ENCODE results near the gene HCN4.

Gene HCN4

GRCh38 chr15:73389539-73389938, 20.8 kb upstream of the HCN4 start:
- Histone ChIP-seq H2BK120ac (ENCODE audit: low read depth, low read length) (no peak overlapping the region), H3K4me3 (ENCODE audit: low read length in 2 of 2) (no peak overlapping the region), H3K36me3 (replicated peaks in 1 of 2; ENCODE audit: control insufficient read depth in 2 of 2, insufficient read depth in 2 of 2, low read length in 2 of 2) (no peaks in the 10 kb centered on the region), H3K27me3 (ENCODE audit: control insufficient read depth in 3 of 3, insufficient read depth in 3 of 3, low read depth in 1 of 3, low read length in 3 of 3) (peaks cover 0 to 46% (median 2%) of the 10 kb centered on the region in 3 experiments), H2BK12ac (ENCODE audit: low read length) (no peak overlapping the region), H3K27ac (replicated peaks; ENCODE audit: low read length) (no peak overlapping the region), H3K18ac (ENCODE audit: low read length) (no peak overlapping the region), H4K91ac (ENCODE audit: low read depth, low read length, poor library complexity) (no peak overlapping the region), H2BK15ac (ENCODE audit: low read length) (no peak overlapping the region), H3K23ac (ENCODE audit: low read depth, low read length, poor library complexity) (no peak overlapping the region), H3K4me2 (ENCODE audit: insufficient read depth, low read length, poor library complexity, severe bottlenecking) (no peak overlapping the region), H3K9ac (ENCODE audit: low read depth, low read length, poor library complexity) (no peak overlapping the region), H3K4me1 (ENCODE audit: control insufficient read depth in 2 of 2, insufficient read depth in 1 of 2, low read depth in 1 of 2, low read length in 2 of 2) (no peaks in the 10 kb centered on the region), H2AK5ac (ENCODE audit: low read depth, low read length) (no peak overlapping the region), H4K8ac (ENCODE audit: low read depth, low read length) (no peak overlapping the region), H2BK5ac (ENCODE audit: low read length) (no peak overlapping the region), H3K9me3 (replicated peaks in 1 of 2; ENCODE audit: control insufficient read depth in 2 of 2, insufficient read depth in 1 of 2, low read depth in 1 of 2, low read length in 2 of 2) (no peaks in the 10 kb centered on the region), H3K79me1 (ENCODE audit: low read depth, low read length) (no peaks in the 10 kb centered on the region), H3K4ac (ENCODE audit: low read length) (no peak overlapping the region), H3K14ac (ENCODE audit: low read length) (no peak overlapping the region), H2AFZ (ENCODE audit: low read length) (no peak overlapping the region)
- no CpG with 5 or more reads among the region's 2 CpGs for whole genome bisulfite sequencing, 2 donors (ENCODE audit: extremely low coverage in 2 of 2, insufficient read length in 2 of 2, insufficient replicate concordance in 1 of 2)
- no peak for DNase-seq (ENCODE audit: low spot score)

- Histone ChIP-seq H4K8ac (ENCODE audit: low read depth, low read length) (no peak overlapping the region), H2BK120ac (ENCODE audit: low read depth, low read length) (no peak overlapping the region), H2AK5ac (ENCODE audit: low read depth, low read length) (no peak overlapping the region), H3K27ac (replicated peaks; ENCODE audit: low read length) (no peak overlapping the region), H3K79me1 (ENCODE audit: low read depth, low read length) (peaks cover 2% of the 10 kb centered on the region), H3K4me2 (ENCODE audit: insufficient read depth, low read length, poor library complexity, severe bottlenecking) (no peak overlapping the region), H2BK12ac (ENCODE audit: low read length) (no peak overlapping the region), H3K27me3 (ENCODE audit: control insufficient read depth in 3 of 3, insufficient read depth in 3 of 3, low read depth in 1 of 3, low read length in 3 of 3) (peaks cover 0 to 43% (median 2%) of the 10 kb centered on the region in 3 experiments), H2BK15ac (ENCODE audit: low read length) (no peak overlapping the region), H3K4ac (ENCODE audit: low read length) (no peak overlapping the region), H3K36me3 (replicated peaks in 1 of 2; ENCODE audit: control insufficient read depth in 2 of 2, insufficient read depth in 2 of 2, low read length in 2 of 2) (no peaks in the 10 kb centered on the region), H3K23ac (ENCODE audit: low read depth, low read length, poor library complexity) (no peak overlapping the region), H4K91ac (ENCODE audit: low read depth, low read length, poor library complexity) (no peak overlapping the region), H3K9ac (ENCODE audit: low read depth, low read length, poor library complexity) (no peak overlapping the region), H3K9me3 (replicated peaks in 1 of 2; ENCODE audit: control insufficient read depth in 2 of 2, insufficient read depth in 1 of 2, low read depth in 1 of 2, low read length in 2 of 2) (no peaks in the 10 kb centered on the region), H3K14ac (ENCODE audit: low read length) (no peak overlapping the region), H3K4me1 (ENCODE audit: control insufficient read depth in 2 of 2, insufficient read depth in 1 of 2, low read depth in 1 of 2, low read length in 2 of 2) (no peaks in the 10 kb centered on the region), H3K18ac (ENCODE audit: low read length) (no peak overlapping the region), H2AFZ (ENCODE audit: low read length) (no peak overlapping the region), H3K4me3 (ENCODE audit: low read length in 2 of 2) (no peak overlapping the region), H2BK5ac (ENCODE audit: low read length) (no peak overlapping the region)
- no peak for DNase-seq (ENCODE audit: low spot score)
- no CpG with 5 or more reads among the region's 7 CpGs for WGBS, 2 donors (ENCODE audit: extremely low coverage in 2 of 2, insufficient read length in 2 of 2, insufficient replicate concordance in 1 of 2)
Measured at GRCh38 chr15:73388256-73388781, 19.6 kb upstream of the HCN4 start.

DNA sequence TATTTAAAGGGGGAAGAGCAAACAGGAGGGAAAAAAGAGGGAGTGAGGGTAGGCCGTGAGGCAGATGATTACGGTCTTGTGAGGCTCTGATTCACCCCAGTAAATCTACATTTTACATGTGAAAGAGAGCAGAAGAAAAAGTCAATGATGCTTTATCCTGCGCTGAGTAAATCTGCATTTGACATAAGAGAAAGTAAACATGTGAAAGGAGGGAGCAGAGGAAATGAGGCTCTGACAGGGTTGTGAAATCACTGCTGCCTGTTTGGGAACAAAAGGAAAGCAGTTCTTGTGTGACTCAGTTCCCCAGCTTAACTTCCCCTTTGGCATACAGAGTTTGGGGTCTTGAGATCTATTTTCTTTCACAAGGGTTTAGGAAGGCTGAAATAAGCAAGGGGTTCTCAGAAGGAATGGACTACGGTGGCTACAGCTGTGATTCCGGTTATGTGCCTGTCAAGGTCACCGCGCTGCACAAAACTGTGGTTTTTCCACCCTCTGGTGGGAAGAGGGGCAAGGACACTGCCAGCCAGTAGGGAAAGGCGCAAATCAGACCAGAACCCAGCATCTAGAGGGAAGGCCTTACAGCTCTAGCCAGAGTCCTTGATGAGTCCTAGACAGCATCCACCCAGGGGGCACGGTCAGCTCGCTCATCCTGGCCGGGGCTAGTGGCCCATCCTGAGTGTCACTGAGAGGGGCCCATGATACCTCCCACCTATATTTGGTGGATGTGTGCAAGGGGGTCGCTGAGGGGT, 18.9 kb upstream of the HCN4 start:
- DNase-seq (ENCODE audit: low spot score), result no peak
- no peak overlapping the region for H4K8ac ChIP-seq (ENCODE audit: low read depth, low read length)
- H3K79me1 ChIP-seq (ENCODE audit: low read depth, low read length), result peaks cover 2% of the 10 kb centered on the region
- peaks cover 0 to 43% (median 2%) of the 10 kb centered on the region in 3 experiments for H3K27me3 ChIP-seq (ENCODE audit: control insufficient read depth in 3 of 3, insufficient read depth in 3 of 3, low read depth in 1 of 3, low read length in 3 of 3)
- no peak overlapping the region for H2BK5ac ChIP-seq (ENCODE audit: low read length)
- no peak overlapping the region for H2AFZ ChIP-seq (ENCODE audit: low read length)
- no CpG with 5 or more reads among the region's 12 CpGs for WGBS, 2 donors (ENCODE audit: extremely low coverage in 2 of 2, insufficient read length in 2 of 2, insufficient replicate concordance in 1 of 2)
- H2BK120ac ChIP-seq (ENCODE audit: low read depth, low read length), result no peak overlapping the region
- no peak overlapping the region for H2AK5ac ChIP-seq (ENCODE audit: low read depth, low read length)
- no peak overlapping the region for H3K4me3 ChIP-seq (ENCODE audit: low read length in 2 of 2)
- no peak overlapping the region for H3K9ac ChIP-seq (ENCODE audit: low read depth, low read length, poor library complexity)
- no peaks in the 10 kb centered on the region for H3K4me1 ChIP-seq (ENCODE audit: control insufficient read depth in 2 of 2, insufficient read depth in 1 of 2, low read depth in 1 of 2, low read length in 2 of 2)
- no peak overlapping the region for H4K91ac ChIP-seq (ENCODE audit: low read depth, low read length, poor library complexity)
- H3K4ac ChIP-seq (ENCODE audit: low read length), result no peak overlapping the region
- no peak overlapping the region for H3K14ac ChIP-seq (ENCODE audit: low read length)
- H2BK12ac ChIP-seq (ENCODE audit: low read length), result no peak overlapping the region
- no peak overlapping the region for H3K23ac ChIP-seq (ENCODE audit: low read depth, low read length, poor library complexity)
- no peaks in the 10 kb centered on the region for H3K9me3 ChIP-seq (replicated peaks in 1 of 2; ENCODE audit: control insufficient read depth in 2 of 2, insufficient read depth in 1 of 2, low read depth in 1 of 2, low read length in 2 of 2)
- no peak overlapping the region for H3K27ac ChIP-seq (replicated peaks; ENCODE audit: low read length)
- H3K4me2 ChIP-seq (ENCODE audit: insufficient read depth, low read length, poor library complexity, severe bottlenecking), result no peak overlapping the region
- no peak overlapping the region for H3K18ac ChIP-seq (ENCODE audit: low read length)
- H3K36me3 ChIP-seq (replicated peaks in 1 of 2; ENCODE audit: control insufficient read depth in 2 of 2, insufficient read depth in 2 of 2, low read length in 2 of 2), result no peaks in the 10 kb centered on the region
- H2BK15ac ChIP-seq (ENCODE audit: low read length), result no peak overlapping the region

DNA sequence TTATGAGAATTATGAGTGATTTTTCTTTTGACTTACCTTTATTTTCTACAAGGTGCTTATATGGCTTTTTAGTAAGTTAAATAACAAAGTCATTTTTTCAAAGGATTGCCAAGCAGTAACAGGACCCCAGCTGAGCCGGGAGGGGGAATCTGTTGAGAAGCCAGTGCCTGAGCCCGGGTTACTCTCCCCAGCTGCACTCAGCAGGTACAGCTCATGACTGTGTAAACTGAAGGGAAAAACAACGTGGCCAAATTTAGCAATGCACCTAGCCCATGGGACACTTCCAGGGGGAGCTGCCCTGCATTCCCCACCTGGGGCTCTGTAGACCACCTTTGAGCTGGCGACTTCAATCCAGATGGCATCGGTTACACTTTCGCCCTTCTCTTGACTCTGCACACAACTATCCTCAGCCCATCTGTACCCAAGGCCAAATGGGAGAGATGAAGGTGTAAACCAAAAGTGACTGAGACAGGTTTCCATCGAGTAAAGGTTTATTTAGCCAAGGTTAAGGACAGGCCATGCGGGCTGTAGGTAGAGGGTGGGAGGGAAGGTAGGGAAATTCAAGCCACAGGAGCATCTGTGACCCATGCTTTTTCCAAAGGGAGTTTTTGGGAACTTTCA, 18.2 kb upstream of the HCN4 start:
- H3K23ac ChIP-seq (ENCODE audit: low read depth, low read length, poor library complexity), result no peak overlapping the region
- no peak overlapping the region for H3K4me2 ChIP-seq (ENCODE audit: insufficient read depth, low read length, poor library complexity, severe bottlenecking)
- no peak overlapping the region for H2BK15ac ChIP-seq (ENCODE audit: low read length)
- no peak overlapping the region for H3K4me3 ChIP-seq (ENCODE audit: low read length in 2 of 2)
- no peak overlapping the region for H3K27ac ChIP-seq (replicated peaks; ENCODE audit: low read length)
- H3K4me1 ChIP-seq (ENCODE audit: control insufficient read depth in 2 of 2, insufficient read depth in 1 of 2, low read depth in 1 of 2, low read length in 2 of 2), result no peaks in the 10 kb centered on the region
- H3K14ac ChIP-seq (ENCODE audit: low read length), result no peak overlapping the region
- H4K91ac ChIP-seq (ENCODE audit: low read depth, low read length, poor library complexity), result no peak overlapping the region
- H3K4ac ChIP-seq (ENCODE audit: low read length), result no peak overlapping the region
- no peak for DNase-seq (ENCODE audit: low spot score)
- no peak overlapping the region for H2BK5ac ChIP-seq (ENCODE audit: low read length)
- no CpG with 5 or more reads among the region's 8 CpGs for WGBS, 2 donors (ENCODE audit: extremely low coverage in 2 of 2, insufficient read length in 2 of 2, insufficient replicate concordance in 1 of 2)
- H2AFZ ChIP-seq (ENCODE audit: low read length), result no peak overlapping the region
- peaks cover 0 to 41% (median 2%) of the 10 kb centered on the region in 3 experiments for H3K27me3 ChIP-seq (ENCODE audit: control insufficient read depth in 3 of 3, insufficient read depth in 3 of 3, low read depth in 1 of 3, low read length in 3 of 3)
- H3K9me3 ChIP-seq (replicated peaks in 1 of 2; ENCODE audit: control insufficient read depth in 2 of 2, insufficient read depth in 1 of 2, low read depth in 1 of 2, low read length in 2 of 2), result no peaks in the 10 kb centered on the region
- no peak overlapping the region for H3K9ac ChIP-seq (ENCODE audit: low read depth, low read length, poor library complexity)
- H3K79me1 ChIP-seq (ENCODE audit: low read depth, low read length), result peaks cover 2% of the 10 kb centered on the region
- no peak overlapping the region for H2BK120ac ChIP-seq (ENCODE audit: low read depth, low read length)
- no peak overlapping the region for H4K8ac ChIP-seq (ENCODE audit: low read depth, low read length)
- H2AK5ac ChIP-seq (ENCODE audit: low read depth, low read length), result no peak overlapping the region
- no peak overlapping the region for H3K18ac ChIP-seq (ENCODE audit: low read length)
- H3K36me3 ChIP-seq (replicated peaks in 1 of 2; ENCODE audit: control insufficient read depth in 2 of 2, insufficient read depth in 2 of 2, low read length in 2 of 2), result no peaks in the 10 kb centered on the region
- H2BK12ac ChIP-seq (ENCODE audit: low read length), result no peak overlapping the region
